A549 treated with Hydrocortisone at 1 μM for 4 hours (cell line): ENCODE data around the gene ZNF280C. TPM values are rescaled to one million over a fixed set of nuclear protein-coding genes. Genes with fewer than 3 reads are reported as not detected.

Experiments used
- total RNA-seq: library from RNA; stranded (reverse); fragments of 200-300 nt; extraction: Qiagen RNA extraction; gene quantifications from 5 replicates; pipeline ENCODE4 v1.2.3, GENCODE V29; 2022

Gene ZNF280C, protein sequence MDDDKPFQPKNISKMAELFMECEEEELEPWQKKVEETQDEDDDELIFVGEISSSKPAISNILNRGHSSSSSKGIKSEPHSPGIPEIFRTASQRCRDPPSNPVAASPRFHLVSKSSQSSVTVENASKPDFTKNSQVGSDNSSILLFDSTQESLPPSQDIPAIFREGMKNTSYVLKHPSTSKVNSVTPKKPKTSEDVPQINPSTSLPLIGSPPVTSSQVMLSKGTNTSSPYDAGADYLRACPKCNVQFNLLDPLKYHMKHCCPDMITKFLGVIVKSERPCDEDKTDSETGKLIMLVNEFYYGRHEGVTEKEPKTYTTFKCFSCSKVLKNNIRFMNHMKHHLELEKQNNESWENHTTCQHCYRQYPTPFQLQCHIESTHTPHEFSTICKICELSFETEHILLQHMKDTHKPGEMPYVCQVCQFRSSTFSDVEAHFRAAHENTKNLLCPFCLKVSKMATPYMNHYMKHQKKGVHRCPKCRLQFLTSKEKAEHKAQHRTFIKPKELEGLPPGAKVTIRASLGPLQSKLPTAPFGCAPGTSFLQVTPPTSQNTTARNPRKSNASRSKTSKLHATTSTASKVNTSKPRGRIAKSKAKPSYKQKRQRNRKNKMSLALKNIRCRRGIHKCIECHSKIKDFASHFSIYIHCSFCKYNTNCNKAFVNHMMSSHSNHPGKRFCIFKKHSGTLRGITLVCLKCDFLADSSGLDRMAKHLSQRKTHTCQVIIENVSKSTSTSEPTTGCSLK
- 2.4 to 3.8 TPM (median 2.8 TPM) in 5 replicates for total RNA-seq

DNA sequence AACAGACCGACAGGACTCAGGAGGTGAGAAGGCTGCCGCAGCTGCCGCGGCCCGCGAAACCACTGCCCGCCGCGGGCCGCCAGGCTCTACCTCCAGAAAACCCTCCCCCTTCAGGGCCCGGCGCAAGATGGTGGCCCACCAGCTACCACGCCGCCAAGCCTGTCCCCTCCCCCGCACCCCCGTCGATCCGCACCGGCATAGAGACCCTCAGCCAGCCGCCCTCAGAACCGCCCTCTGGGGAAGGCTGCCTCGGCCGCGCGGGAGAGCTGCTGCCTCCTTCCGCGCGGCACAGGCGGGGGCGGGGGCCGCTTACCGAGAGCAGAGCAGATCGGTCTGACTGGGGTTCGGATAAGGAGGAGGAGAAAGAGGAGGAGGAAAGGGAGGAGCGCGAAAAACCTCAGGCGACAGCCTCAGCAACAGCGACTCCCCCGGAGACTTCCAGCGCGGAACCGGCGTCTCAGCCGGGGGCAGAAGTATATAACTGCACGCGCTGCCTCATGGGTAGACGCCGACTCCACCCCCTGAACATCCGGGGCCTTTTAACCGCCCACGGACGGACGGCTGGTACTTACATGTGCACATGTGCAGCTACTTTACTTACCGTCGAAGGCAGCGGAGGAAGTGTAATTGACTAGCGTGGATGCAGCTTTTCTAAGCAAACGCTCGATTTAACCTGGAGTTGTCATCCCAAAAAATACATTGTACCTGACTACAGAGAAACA is at the start of gene ZNF280C:
Gene ZNF280C, minus strand, starts transcription at position 451 of the 722 bp plus-strand sequence. CDS start 8,450 bp downstream, outside the sequence.

DNA sequence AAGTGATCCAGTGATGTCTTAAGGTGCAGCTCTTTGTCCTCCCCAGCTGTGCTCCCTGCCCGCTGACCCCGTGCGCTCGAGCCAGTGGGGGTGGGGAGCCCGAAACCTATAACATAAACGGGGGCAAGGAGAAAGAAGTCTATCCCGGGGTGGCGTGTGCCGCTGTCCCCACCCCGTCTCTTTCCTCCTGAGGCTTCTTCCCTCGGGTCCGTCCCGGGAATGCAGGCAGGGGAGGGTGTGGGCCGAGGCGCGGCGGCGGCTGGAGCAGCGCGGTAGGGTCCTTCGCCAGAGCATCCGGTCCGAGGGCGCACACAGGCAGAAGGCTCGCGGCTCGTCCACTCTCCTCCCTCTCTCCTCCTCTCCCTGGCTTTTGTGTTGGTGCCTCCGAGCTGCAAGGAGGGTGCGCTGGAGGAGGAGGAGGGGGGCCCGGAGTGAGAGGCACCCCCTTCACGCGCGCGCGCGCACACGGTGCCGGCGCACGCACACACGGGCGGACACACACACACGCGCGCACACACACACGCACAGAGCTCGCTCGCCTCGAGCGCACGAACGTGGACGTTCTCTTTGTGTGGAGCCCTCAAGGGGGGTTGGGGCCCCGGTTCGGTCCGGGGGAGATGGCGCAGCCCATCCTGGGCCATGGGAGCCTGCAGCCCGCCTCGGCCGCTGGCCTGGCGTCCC is 97.1 kb downstream of the ZNF280C start, which contains the start of gene RAB33A:
Gene RAB33A, plus strand, starts transcription at position 517 of the 681 bp plus-strand sequence. Its CDS starts 101 bp downstream, at position 618.

DNA sequence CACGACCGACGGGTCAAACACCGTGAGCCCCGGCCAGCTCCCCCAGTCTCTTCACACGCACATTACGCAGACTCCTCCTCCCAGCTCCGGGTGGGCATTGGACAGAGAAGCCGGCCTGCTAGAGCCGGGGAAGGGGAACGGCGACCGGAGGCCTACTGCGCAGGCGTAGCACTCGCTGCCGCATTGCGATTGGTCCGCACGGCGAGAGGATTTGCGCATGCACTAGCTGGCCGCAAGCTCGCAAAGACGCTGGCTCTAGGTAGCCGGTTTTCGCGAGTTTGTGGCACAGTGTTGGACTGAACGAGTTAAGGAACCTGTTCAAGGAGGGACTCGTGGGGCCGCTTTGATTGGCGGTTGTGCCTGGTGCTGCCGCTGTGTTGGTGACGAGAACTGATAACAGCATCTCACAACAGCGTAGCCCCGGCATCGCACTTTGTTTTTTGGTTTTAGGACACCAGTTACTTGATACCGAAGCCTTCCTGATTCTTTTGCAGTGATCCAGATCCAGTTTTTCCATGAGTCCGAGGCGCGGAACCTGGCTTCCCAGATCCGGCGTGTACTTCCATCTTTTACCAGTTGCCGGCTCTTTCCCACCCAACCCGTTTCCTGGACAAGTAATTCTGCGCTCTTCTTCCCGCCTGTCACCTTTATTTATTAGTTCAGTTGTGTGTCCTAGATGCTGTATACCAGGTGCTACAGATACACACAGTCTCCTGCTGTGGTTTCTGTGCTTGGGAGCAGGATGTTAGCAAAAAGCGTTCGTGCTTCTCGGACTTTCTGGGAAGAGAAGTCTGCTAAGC is 102.8 kb downstream of the ZNF280C start, which contains the start of gene AIFM1:
Gene AIFM1, minus strand, starts transcription at position 139 of the 800 bp plus-strand sequence. CDS start 185 bp downstream, outside the sequence.

Other genes starting within 250 kb of the ZNF280C start
- gene ELF4, start 158.4 kb downstream of the ZNF280C start, total RNA-seq, result 23.0 to 31.9 TPM (median 26.8 TPM) in 5 replicates
- gene AIFM1, start 103.1 kb downstream of the ZNF280C start, total RNA-seq, result 67.4 to 77.6 TPM (median 72.9 TPM) in 5 replicates
- 0.13 to 0.31 TPM (median 0.17 TPM) in 5 replicates for gene RAB33A, start 96.9 kb downstream of the ZNF280C start, total RNA-seq
- 16.3 to 19.0 TPM (median 16.8 TPM) in 5 replicates for gene SLC25A14, start 71.0 kb upstream of the ZNF280C start, total RNA-seq
- not detected in 5 replicates for gene GPR119, start 116.8 kb upstream of the ZNF280C start, total RNA-seq
- gene RBMX2, start 133.1 kb upstream of the ZNF280C start, total RNA-seq, result 27.2 to 33.0 TPM (median 28.2 TPM) in 5 replicates